Kidney (tissue), 14 donors: Measurements from ENCODE around the gene MRGPRE. TPM values are rescaled to one million over a fixed set of nuclear protein-coding genes. Genes with fewer than 3 reads are reported as not detected.

Experiments used
- DNase-seq, 5 donors: peaks; one replicate each; pipeline ENCODE4 v3.0.0-alpha.2; 2013 to 2020
- FAIRE-seq: peaks from 2 replicates; lab custom pipeline; 2012; peaks lifted over from hg19 to GRCh38; lab: Jason Lieb, UNC
- H3K27ac ChIP-seq, 2 donors: one replicate each; pipeline ENCODE4 v1.7.0; 2013; ENCODE audit warnings: low read depth in 2 of 2, low read length in 2 of 2, inconsistent platforms in 1 of 2
- H3K27me3 ChIP-seq: one replicate; pipeline ENCODE4 v1.7.1; 2013; ENCODE audit warnings: low read length, inconsistent platforms; ENCODE audit not compliant: control insufficient read depth, insufficient read depth
- H3K36me3 ChIP-seq, 3 donors: one replicate each; pipeline versions ENCODE4 v1.7.0 to v1.7.1; 2013; ENCODE audit warnings: low read length in 3 of 3, control low read depth in 1 of 3, inconsistent platforms in 1 of 3; ENCODE audit not compliant: insufficient read depth in 3 of 3, control insufficient read depth in 2 of 3
- H3K4me1 ChIP-seq, 3 donors: one replicate each; pipeline versions ENCODE4 v1.7.0 to v1.7.1; 2013; ENCODE audit warnings: low read length in 3 of 3, inconsistent platforms in 1 of 3, low read depth in 1 of 3; ENCODE audit not compliant: control insufficient read depth in 2 of 3, insufficient read depth in 2 of 3
- H3K4me3 ChIP-seq, 3 donors: one replicate each; pipeline versions ENCODE4 v1.7.0 to v1.8.1; 2013; ENCODE audit warnings: low read length in 3 of 3, control low read depth in 1 of 3, inconsistent platforms in 1 of 3
- H3K9ac ChIP-seq, 3 donors: one replicate each; pipeline versions ENCODE4 v1.7.0 to v1.7.1; 2013; ENCODE audit warnings: low read length in 3 of 3, control low read depth in 1 of 3, inconsistent platforms in 1 of 3
- H3K9me3 ChIP-seq, 3 donors: one replicate each; pipeline versions ENCODE4 v1.7.0 to v1.7.1; 2013; ENCODE audit warnings: low read length in 3 of 3, control low read depth in 1 of 3, inconsistent platforms in 1 of 3; ENCODE audit not compliant: control insufficient read depth in 2 of 3, insufficient read depth in 1 of 3
- CTCF ChIP-seq: IDR thresholded peaks from 3 replicates; pipeline ENCODE4 v1.5.1; 2012; ENCODE audit warnings: mild to moderate bottlenecking, moderate library complexity, borderline replicate concordance; ENCODE audit not compliant: insufficient read depth; ENCODE audit errors: extremely low read depth
- intact Hi-C: fragments of 100-400 bp; cut with DNase I; formaldehyde crosslinking; loops from one replicate; pipeline ENCODE4 v1.11.1; 2022
- polyA plus RNA-seq: library from polyadenylated mRNA; stranded (reverse); fragments of 350-450 nt; fragmentation: Illumina TruSeq; extraction: RNeasy Lipid Tissue Mini Kit (QIAGEN cat#74804); gene quantifications from one replicate; pipeline ENCODE4 v1.2.3, GENCODE V29; 2014; ENCODE audit warnings: low read depth, low replicate concordance; ENCODE audit not compliant: insufficient read depth
- total RNA-seq: library from RNA; stranded (reverse); fragmentation: NEBNext Ultra II Directional; extraction: Animal tissue kit (Norgen Biotek cat#: 25700); gene quantifications from one replicate; pipeline ENCODE4 v1.2.1, GENCODE V29; 2021
- donor health status: control.
- donor health status: control.
- donor health status: control.
- donor health status: control.
- donor health status: control.
- donor health status: DM: yes; HTN: yes; CAD: no.
- donor health status: Normal renal cell carcinoma (clear cell type).

MRGPRE gene
- total and polyA plus RNA-seq, 2 donors from 2014 or later: 0.22 TPM; not detected in 1

GRCh38 chr11:3208272-3208671 lies 23.9 kb downstream of the MRGPRE start:
- Histone ChIP-seq H3K27ac (no peak overlapping the region), H3K4me3 (no peak overlapping the region), H3K9me3 (no peaks in the 10 kb centered on the region), H3K9ac (no peak overlapping the region), H3K27me3 (no peaks in the 10 kb centered on the region), H3K4me1 (peaks cover 0 to 5% (median 0%) of the 10 kb centered on the region in 3 donors), H3K36me3 (no peaks in the 10 kb centered on the region)
- intact Hi-C loops: no loop called here
- no peak for DNase-seq
- FAIRE-seq: no peak
- TF ChIP-seq CTCF: no peak

GRCh38 chr11:3207526-3208189 lies 24.6 kb downstream of the MRGPRE start:
- no peak for TF ChIP-seq CTCF
- Histone ChIP-seq H3K9me3 (no peaks in the 10 kb centered on the region), H3K27ac (no peak overlapping the region), H3K36me3 (no peaks in the 10 kb centered on the region), H3K9ac (no peak overlapping the region), H3K4me1 (peaks cover 0 to 5% (median 0%) of the 10 kb centered on the region in 3 donors), H3K4me3 (no peak overlapping the region), H3K27me3 (peaks cover 1% of the 10 kb centered on the region)
- intact Hi-C loops: no loop called here
- DNase-seq (peak in 1 of 5 donors; percentile 43), FAIRE-seq (no peak)

GRCh38 chr11:3206922-3207204 lies 25.4 kb downstream of the MRGPRE start:
- Histone ChIP-seq H3K9ac (no peak overlapping the region), H3K9me3 (no peaks in the 10 kb centered on the region), H3K4me1 (peaks cover 0 to 5% (median 0%) of the 10 kb centered on the region in 3 donors), H3K4me3 (no peak overlapping the region), H3K36me3 (no peaks in the 10 kb centered on the region), H3K27ac (no peak overlapping the region), H3K27me3 (peaks cover 2% of the 10 kb centered on the region)
- FAIRE-seq (no peak), DNase-seq (no peak)
- no peak for TF ChIP-seq CTCF
- intact Hi-C loops: no loop called here
